ENCODE data around the gene CD81.

The CD81 gene

DNA sequence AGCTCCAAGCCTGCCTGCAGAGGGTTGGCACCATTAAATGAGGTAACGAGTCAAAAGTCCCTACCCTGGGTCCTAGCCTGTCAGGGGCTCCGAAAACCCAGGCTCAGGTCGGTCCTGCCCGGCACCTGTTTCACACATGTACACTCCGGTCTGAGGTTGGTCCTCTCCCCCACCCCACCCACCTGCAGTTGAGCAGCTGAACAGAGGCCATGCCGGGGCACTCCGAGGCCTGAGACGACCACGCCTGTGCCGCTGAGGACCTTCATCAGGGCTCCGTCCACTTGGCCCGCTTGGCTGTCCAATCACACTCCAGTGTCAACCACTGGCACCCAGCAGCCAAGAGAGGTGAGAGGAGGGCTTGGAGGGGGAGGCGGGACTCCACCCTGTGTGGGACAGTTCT, 25.0 kb downstream of the CD81 start:
- peaks cover 0 to 26% (median 25%) of the 10 kb centered on the region in 4 experiments for H3K4me1 ChIP-seq (ENCODE audit: control extremely low read depth in 1 of 4, control insufficient read depth in 4 of 4, insufficient read depth in 4 of 4, low read length in 3 of 4)
- H3K9me3 ChIP-seq (ENCODE audit: control extremely low read depth in 1 of 5, control insufficient read depth in 4 of 5, insufficient read depth in 2 of 5, low read depth in 1 of 5, low read length in 4 of 5): no peaks in the 10 kb centered on the region
- ChIA-PET CTCF (interaction anchor here (2.4 to 9.9 kb wide), 4 partner anchors 11 to 103 kb away, joined by 6 to 90 read pairs (median 40); partner anchors contain the start of genes C11orf21 and TSPAN32), POLR2A (no interaction called here)
- 96% methylated on average over 12 of the region's 13 CpGs for WGBS (ENCODE audit: insufficient coverage)
- H3K27me3 ChIP-seq (replicated peaks in 2 of 5; ENCODE audit: control insufficient read depth in 4 of 5, insufficient read depth in 5 of 5, low read length in 4 of 5): no peaks in the 10 kb centered on the region
- H3K36me3 ChIP-seq (ENCODE audit: control insufficient read depth in 4 of 4, insufficient read depth in 4 of 4, low read length in 3 of 4): peaks cover 2 to 28% (median 18%) of the 10 kb centered on the region in 4 experiments
- DNase-seq: no peak
- peak overlapping the region in 1 of 2 experiments; percentile 97 for H3K27ac ChIP-seq (ENCODE audit: insufficient read depth in 1 of 2, low read depth in 1 of 2, low read length in 2 of 2, poor library complexity in 1 of 2, severe bottlenecking in 2 of 2)
- H3K4me3 ChIP-seq (ENCODE audit: control insufficient read depth in 1 of 7, extremely low read depth in 1 of 7, insufficient read depth in 4 of 7, low read depth in 2 of 7, low read length in 6 of 7): peak overlapping the region in 3 of 7 experiments; percentile 99 to 100 (median 99)

DNA sequence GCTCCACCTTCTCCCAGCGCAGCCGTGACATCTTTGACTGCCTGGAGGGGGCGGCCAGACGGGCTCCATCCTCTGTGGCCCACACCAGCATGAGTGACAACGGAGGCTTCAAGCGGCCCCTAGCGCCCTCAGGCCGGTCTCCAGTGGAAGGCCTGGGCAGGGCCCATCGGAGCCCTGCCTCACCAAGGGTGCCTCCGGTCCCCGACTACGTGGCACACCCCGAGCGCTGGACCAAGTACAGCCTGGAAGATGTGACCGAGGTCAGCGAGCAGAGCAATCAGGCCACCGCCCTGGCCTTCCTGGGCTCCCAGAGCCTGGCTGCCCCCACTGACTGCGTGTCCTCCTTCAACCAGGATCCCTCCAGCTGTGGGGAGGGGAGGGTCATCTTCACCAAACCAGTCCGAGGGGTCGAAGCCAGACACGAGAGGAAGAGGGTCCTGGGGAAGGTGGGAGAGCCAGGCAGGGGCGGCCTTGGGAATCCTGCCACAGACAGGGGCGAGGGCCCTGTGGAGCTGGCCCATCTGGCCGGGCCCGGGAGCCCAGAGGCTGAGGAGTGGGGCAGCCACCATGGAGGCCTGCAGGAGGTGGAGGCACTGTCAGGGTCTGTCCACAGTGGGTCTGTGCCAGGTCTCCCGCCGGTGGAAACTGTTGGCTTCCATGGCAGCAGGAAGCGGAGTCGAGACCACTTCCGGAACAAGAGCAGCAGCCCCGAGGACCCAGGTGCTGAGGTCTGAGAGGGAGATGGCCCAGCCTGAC, 26.0 kb downstream of the CD81 start:
- peaks cover 0 to 26% (median 25%) of the 10 kb centered on the region in 4 experiments for H3K4me1 ChIP-seq (ENCODE audit: control extremely low read depth in 1 of 4, control insufficient read depth in 4 of 4, insufficient read depth in 4 of 4, low read length in 3 of 4)
- 96% methylated on average over 29 of the region's 31 CpGs for WGBS (ENCODE audit: insufficient coverage)
- POLR2A ChIA-PET: no interaction called here

DNA sequence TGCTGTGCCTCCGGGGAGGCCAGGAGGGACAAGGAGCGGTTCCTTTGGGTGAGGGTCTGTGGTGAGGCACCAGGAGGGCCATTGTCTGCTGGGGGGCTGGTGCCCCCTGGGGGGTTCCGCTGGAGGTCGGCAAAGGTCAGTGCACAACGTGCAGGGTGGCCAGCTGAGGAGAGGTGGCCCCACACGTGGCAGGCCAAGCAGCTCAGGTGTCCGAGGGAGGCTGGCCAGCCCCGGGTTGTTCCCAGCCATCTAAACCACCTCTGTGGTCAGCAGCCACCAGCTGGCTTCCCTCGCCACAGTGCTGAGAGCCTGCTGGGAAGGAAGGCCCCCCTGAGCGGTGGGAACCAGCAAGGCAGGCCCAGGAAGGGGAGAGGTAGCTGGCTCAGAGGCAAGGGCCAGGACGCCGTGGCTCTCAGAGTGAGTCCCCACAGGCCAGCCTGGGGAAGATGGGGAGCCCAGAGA, 27.7 kb downstream of the CD81 start:
- ChIA-PET POLR2A (no interaction called here), CTCF (interaction anchor here (1.1 to 9.9 kb wide), 3 partner anchors 16 to 100 kb away, joined by 3 to 73 read pairs (median 3); no protein-coding TSS in a partner anchor)
- Histone ChIP-seq H3K36me3 (ENCODE audit: control insufficient read depth in 4 of 4, insufficient read depth in 4 of 4, low read length in 3 of 4) (peaks cover 2 to 23% (median 14%) of the 10 kb centered on the region in 4 experiments), H3K4me3 (ENCODE audit: control insufficient read depth in 1 of 7, extremely low read depth in 1 of 7, insufficient read depth in 4 of 7, low read depth in 2 of 7, low read length in 6 of 7) (no peak overlapping the region), H3K9me3 (ENCODE audit: control extremely low read depth in 1 of 5, control insufficient read depth in 4 of 5, insufficient read depth in 2 of 5, low read depth in 1 of 5, low read length in 4 of 5) (no peaks in the 10 kb centered on the region), H3K4me1 (ENCODE audit: control extremely low read depth in 1 of 4, control insufficient read depth in 4 of 4, insufficient read depth in 4 of 4, low read length in 3 of 4) (peaks cover 0 to 15% (median 13%) of the 10 kb centered on the region in 4 experiments), H3K27ac (ENCODE audit: insufficient read depth in 1 of 2, low read depth in 1 of 2, low read length in 2 of 2, poor library complexity in 1 of 2, severe bottlenecking in 2 of 2) (no peak overlapping the region), H3K27me3 (replicated peaks in 2 of 5; ENCODE audit: control insufficient read depth in 4 of 5, insufficient read depth in 5 of 5, low read length in 4 of 5) (no peaks in the 10 kb centered on the region)
- DNase-seq: no peak
- WGBS (ENCODE audit: insufficient coverage): 87% methylated on average over 12 of the region's 12 CpGs

More for the DNA sequence above, 26.0 kb downstream of the CD81 start:
- Histone ChIP-seq H3K4me3 (ENCODE audit: control insufficient read depth in 1 of 7, extremely low read depth in 1 of 7, insufficient read depth in 4 of 7, low read depth in 2 of 7, low read length in 6 of 7) (no peak overlapping the region), H3K27ac (ENCODE audit: insufficient read depth in 1 of 2, low read depth in 1 of 2, low read length in 2 of 2, poor library complexity in 1 of 2, severe bottlenecking in 2 of 2) (no peak overlapping the region), H3K9me3 (ENCODE audit: control extremely low read depth in 1 of 5, control insufficient read depth in 4 of 5, insufficient read depth in 2 of 5, low read depth in 1 of 5, low read length in 4 of 5) (no peaks in the 10 kb centered on the region), H3K36me3 (ENCODE audit: control insufficient read depth in 4 of 4, insufficient read depth in 4 of 4, low read length in 3 of 4) (peaks cover 2 to 24% (median 17%) of the 10 kb centered on the region in 4 experiments), H3K27me3 (replicated peaks in 2 of 5; ENCODE audit: control insufficient read depth in 4 of 5, insufficient read depth in 5 of 5, low read length in 4 of 5) (no peaks in the 10 kb centered on the region)
- no peak for DNase-seq
- CTCF ChIA-PET: interaction anchor here (2.4 to 9.9 kb wide), 3 partner anchors 17 to 104 kb away, joined by 6 to 90 read pairs (median 73); partner anchors contain the start of genes C11orf21 and TSPAN32

DNA sequence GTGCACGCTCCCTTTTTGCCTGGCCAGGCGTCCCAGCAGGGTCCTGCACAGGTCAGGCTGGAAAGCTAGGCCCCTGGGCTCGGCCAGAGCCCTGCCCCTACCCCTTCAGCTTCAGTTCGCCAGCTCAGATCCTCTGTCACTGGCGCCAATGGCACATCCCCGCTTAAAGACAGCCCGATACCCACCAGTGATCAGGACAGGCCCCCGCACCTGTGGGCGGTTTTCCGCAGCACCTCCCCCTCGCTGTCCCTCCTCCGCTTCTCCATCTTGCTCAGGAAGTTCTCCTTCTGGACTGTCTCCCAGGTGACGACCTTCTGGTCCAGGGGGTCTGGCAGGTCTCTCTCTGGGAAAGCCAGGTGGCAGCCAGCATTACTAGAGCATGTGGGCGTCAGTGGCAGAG, 29.3 kb downstream of the CD81 start:
- CTCF ChIA-PET: interaction anchor here (0.8 to 9.9 kb wide), 2 partner anchors 14 to 209 kb away, joined by 3 to 73 read pairs; no protein-coding TSS in a partner anchor
- POLR2A ChIA-PET: no interaction called here

DNA sequence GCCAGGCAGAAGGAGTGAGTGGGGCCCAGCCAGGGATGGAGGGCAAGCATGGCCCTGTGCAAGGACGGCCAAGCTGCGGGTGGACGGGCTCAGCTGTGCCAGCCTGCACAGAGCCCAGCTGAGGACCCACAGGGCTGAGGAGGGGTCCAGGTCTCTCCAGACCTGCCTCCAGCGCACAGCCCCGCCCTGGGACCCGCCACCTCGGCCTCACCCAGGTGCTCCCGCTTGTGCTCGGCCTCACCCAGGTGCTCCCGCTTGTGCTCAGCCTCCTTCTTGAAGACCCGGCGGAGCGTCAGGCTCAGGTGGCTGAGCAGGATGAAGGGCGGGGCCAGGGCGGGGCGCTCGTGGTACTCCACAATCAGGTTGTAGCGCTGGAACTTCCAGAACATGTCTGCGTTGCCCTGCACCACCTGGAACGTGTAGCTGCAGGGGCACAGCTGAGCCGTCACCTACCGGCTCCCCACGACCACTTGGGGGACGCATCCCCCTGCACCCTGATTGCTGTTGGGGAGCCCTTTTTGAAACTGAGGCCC, 29.8 kb downstream of the CD81 start:
- no peak overlapping the region for H3K4me3 ChIP-seq (ENCODE audit: control insufficient read depth in 1 of 7, extremely low read depth in 1 of 7, insufficient read depth in 4 of 7, low read depth in 2 of 7, low read length in 6 of 7)
- peaks cover 2 to 23% (median 13%) of the 10 kb centered on the region in 4 experiments for H3K36me3 ChIP-seq (ENCODE audit: control insufficient read depth in 4 of 4, insufficient read depth in 4 of 4, low read length in 3 of 4)
- 94% methylated on average over 22 of the region's 24 CpGs for WGBS (ENCODE audit: insufficient coverage)
- peaks cover 0 to 3% (median 2%) of the 10 kb centered on the region in 4 experiments for H3K4me1 ChIP-seq (ENCODE audit: control extremely low read depth in 1 of 4, control insufficient read depth in 4 of 4, insufficient read depth in 4 of 4, low read length in 3 of 4)
- no peaks in the 10 kb centered on the region for H3K9me3 ChIP-seq (ENCODE audit: control extremely low read depth in 1 of 5, control insufficient read depth in 4 of 5, insufficient read depth in 2 of 5, low read depth in 1 of 5, low read length in 4 of 5)
- ChIA-PET CTCF (interaction anchor here (0.8 to 9.9 kb wide), 2 partner anchors 14 to 209 kb away, joined by 3 to 73 read pairs; no protein-coding TSS in a partner anchor), POLR2A (no interaction called here)
- H3K27me3 ChIP-seq (replicated peaks in 2 of 5; ENCODE audit: control insufficient read depth in 4 of 5, insufficient read depth in 5 of 5, low read length in 4 of 5): no peaks in the 10 kb centered on the region
- DNase-seq: no peak
- H3K27ac ChIP-seq (ENCODE audit: insufficient read depth in 1 of 2, low read depth in 1 of 2, low read length in 2 of 2, poor library complexity in 1 of 2, severe bottlenecking in 2 of 2): no peak overlapping the region

More for the DNA sequence above, 29.3 kb downstream of the CD81 start:
- H3K4me1 ChIP-seq (ENCODE audit: control extremely low read depth in 1 of 4, control insufficient read depth in 4 of 4, insufficient read depth in 4 of 4, low read length in 3 of 4): peaks cover 0 to 8% (median 7%) of the 10 kb centered on the region in 4 experiments
- no peaks in the 10 kb centered on the region for H3K27me3 ChIP-seq (replicated peaks in 2 of 5; ENCODE audit: control insufficient read depth in 4 of 5, insufficient read depth in 5 of 5, low read length in 4 of 5)
- peaks cover 2 to 23% (median 14%) of the 10 kb centered on the region in 4 experiments for H3K36me3 ChIP-seq (ENCODE audit: control insufficient read depth in 4 of 4, insufficient read depth in 4 of 4, low read length in 3 of 4)
- H3K9me3 ChIP-seq (ENCODE audit: control extremely low read depth in 1 of 5, control insufficient read depth in 4 of 5, insufficient read depth in 2 of 5, low read depth in 1 of 5, low read length in 4 of 5): no peaks in the 10 kb centered on the region
- WGBS (ENCODE audit: insufficient coverage): 95% methylated on average over 14 of the region's 14 CpGs
- no peak for DNase-seq
- H3K27ac ChIP-seq (ENCODE audit: insufficient read depth in 1 of 2, low read depth in 1 of 2, low read length in 2 of 2, poor library complexity in 1 of 2, severe bottlenecking in 2 of 2): no peak overlapping the region
- H3K4me3 ChIP-seq (ENCODE audit: control insufficient read depth in 1 of 7, extremely low read depth in 1 of 7, insufficient read depth in 4 of 7, low read depth in 2 of 7, low read length in 6 of 7): no peak overlapping the region

DNA sequence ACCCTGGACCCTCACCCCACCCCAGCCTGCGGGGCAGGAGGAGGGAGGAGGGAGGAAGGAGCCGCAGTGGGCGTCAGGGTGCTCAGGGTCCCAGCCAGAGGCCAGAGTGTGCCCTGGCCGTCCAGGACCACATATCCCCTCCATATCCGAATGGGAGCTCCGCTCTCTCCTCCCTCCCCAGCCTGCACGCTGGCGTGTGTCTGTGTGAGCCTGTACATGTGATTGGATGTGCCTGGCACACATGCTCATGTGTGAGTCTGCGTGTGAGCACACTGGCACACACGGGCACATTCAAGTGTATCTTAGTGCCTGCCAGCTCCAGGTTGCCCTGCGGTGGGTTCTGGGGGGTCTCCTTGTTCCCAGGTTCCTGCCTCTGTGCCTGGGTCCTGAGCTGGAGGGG, 31.6 kb downstream of the CD81 start:
- Histone ChIP-seq H3K9me3 (ENCODE audit: control extremely low read depth in 1 of 5, control insufficient read depth in 4 of 5, insufficient read depth in 2 of 5, low read depth in 1 of 5, low read length in 4 of 5) (no peaks in the 10 kb centered on the region), H3K27me3 (replicated peaks in 2 of 5; ENCODE audit: control insufficient read depth in 4 of 5, insufficient read depth in 5 of 5, low read length in 4 of 5) (no peaks in the 10 kb centered on the region), H3K4me3 (ENCODE audit: control insufficient read depth in 1 of 7, extremely low read depth in 1 of 7, insufficient read depth in 4 of 7, low read depth in 2 of 7, low read length in 6 of 7) (no peak overlapping the region), H3K36me3 (ENCODE audit: control insufficient read depth in 4 of 4, insufficient read depth in 4 of 4, low read length in 3 of 4) (peaks cover 1 to 6% (median 4%) of the 10 kb centered on the region in 4 experiments), H3K4me1 (ENCODE audit: control extremely low read depth in 1 of 4, control insufficient read depth in 4 of 4, insufficient read depth in 4 of 4, low read length in 3 of 4) (peaks cover 0 to 7% (median 0%) of the 10 kb centered on the region in 4 experiments), H3K27ac (ENCODE audit: insufficient read depth in 1 of 2, low read depth in 1 of 2, low read length in 2 of 2, poor library complexity in 1 of 2, severe bottlenecking in 2 of 2) (no peak overlapping the region)
- no peak for DNase-seq
- WGBS (ENCODE audit: insufficient coverage): 90% methylated on average over 6 of the region's 11 CpGs
- ChIA-PET CTCF (interaction anchor here (1.0 to 2.8 kb wide), 5 partner anchors 8 to 214 kb away, joined by 3 to 15 read pairs (median 5); partner anchors contain the start of gene TSSC4), POLR2A (no interaction called here)

Measured in common myeloid progenitor, CD34-positive (primary cell).